EL (cell line): ENCODE results near the gene NACC2.
"Not testable (repeated sequence)": the region's sequence is repeated elsewhere in the genome, so short reads cannot be mapped to it uniquely, and the experiment has no call there.

Source experiments
- DNase-seq: peaks from one replicate; pipeline ENCODE4 v3.0.0-alpha.2; 2016

Gene NACC2

GRCh38 chr9:136109351-136110081 lies 14.4 kb upstream of the NACC2 start:
- peak; percentile 93 for DNase-seq

DNA sequence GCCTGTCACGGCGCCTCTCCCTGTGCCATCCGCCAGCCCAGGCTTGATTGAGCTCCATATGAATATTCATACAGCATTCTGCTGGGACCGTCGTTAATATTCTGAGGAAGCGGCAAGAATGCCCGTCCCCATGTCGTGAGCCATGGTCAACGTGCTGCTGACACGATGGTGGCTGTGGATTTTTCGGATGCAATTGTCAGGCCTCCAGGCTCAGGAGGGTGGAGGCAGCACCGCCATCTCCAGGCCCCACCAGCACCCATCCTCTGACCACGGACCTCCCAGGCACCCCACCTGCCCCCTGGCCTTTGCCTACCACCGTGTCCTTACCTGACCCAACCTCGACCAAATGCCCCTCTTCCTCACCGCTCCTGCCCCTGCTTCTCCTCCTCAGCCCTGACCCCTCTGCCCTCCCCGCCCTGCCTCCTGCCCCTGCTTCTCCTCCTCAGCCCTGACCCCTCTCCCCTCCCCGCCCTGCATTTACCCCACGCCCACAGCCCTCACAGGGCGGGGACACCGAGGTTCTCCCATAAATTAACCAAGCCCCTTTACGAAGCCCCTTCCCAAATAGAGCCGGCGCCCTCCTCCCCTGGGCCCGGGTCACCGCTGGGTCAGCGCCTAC lies 13.7 kb upstream of the NACC2 start:
- DNase-seq, result no peak

DNA sequence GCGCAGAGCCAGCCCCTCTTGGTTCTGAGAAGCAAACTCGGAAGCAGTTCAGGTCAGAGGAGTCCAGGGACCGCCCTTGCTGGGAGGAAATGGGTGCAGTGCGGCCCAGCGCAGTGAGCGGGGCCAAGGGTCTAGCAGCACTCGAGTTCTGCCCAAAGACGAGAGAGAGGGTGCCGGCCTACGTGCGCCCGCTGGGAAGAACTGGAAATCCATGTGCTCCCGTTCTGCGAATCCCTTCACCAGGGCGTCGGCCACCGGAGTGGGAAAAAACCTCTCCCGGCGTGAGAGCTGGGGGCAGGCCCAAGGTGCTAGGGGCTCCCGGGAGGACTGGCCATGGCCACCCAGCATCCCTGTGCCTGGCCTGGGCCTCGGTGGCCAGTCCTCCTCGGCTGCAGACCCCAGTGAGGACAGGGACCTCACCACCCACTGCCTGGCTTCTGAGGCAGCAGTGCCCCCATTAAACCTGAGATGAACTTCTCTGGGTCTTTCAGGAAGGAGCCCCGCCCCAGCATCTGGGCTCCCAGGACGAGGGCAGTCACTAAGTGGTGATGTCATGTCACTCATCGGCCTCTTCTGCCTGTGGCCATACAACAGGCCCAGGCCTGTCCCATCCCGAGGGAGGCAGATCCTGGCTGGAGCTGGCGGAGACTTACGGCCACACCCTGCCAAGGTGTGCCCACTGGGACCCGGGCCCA lies 13.0 kb upstream of the NACC2 start:
- DNase-seq, result no peak

DNA sequence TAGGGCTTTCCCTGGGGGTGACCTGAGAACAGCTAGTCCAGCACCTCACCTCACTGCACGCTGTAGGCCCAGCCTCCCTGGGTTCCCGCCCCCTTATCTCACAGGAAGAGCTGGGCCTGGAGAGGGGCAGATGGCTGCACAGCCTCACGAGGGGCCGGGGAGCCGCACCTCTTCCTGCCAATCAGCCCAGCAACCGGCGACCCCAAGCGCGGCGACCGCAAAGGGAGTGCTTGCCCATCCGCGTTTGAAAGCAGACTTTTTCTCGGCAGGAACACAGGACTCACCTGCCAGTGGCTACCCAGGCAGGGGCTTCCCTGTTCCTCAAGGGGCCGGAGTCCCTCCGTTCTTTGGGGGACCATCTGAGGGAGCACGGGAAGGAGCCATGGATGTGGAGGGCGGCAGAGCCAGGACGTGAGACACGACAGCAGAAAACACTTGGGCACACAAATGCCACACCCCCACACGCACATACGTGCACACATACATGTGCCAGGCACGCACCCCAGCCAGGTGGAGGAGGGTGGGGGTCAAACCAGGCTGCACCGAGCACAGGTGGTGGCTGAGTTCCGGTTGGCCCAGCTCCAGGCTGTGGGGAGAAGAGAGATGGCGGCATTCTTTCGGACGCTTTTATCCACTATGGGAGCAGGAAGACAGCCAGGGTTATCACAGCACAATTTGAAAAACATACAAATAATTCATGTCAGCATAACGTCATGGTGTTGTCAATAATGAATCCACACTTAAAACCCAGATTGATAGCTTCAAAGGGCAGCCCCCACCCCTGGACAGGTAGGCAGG lies 12.3 kb upstream of the NACC2 start:
- no peak for DNase-seq

GRCh38 chr9:136105398-136106135 lies 10.5 kb upstream of the NACC2 start:
- DNase-seq, result peak; percentile 48

DNA sequence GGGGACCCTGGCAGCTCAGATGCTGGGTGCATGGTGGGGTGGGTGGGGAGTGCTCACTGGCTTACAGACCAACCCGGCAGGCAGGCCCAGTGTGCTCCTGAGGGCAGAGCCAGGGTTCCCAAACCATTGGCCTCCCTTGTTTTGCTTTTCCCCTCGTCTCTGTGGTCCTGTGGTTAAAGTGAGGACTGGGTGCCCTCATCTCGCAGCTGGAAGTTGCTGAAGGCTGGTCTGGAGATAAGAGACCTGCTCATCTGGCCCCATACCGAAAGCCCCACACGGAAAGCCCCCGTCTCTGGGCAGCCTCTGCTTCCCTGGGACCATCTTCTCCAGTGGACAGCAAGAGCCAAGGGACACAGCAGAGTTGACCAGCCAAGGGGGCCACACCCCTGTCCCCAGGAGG lies 9.8 kb upstream of the NACC2 start:
- DNase-seq, result no peak

GRCh38 chr9:136104488-136104800 lies 9.4 kb upstream of the NACC2 start:
- no peak for DNase-seq

- no peak for DNase-seq
Observed at GRCh38 chr9:136103651-136104487, 8.8 kb upstream of the NACC2 start.

- DNase-seq, result not testable (repeated sequence)
Observed at GRCh38 chr9:136101615-136102074, 6.6 kb upstream of the NACC2 start.

- no peak for DNase-seq
Observed at GRCh38 chr9:136100700-136101614, 5.9 kb upstream of the NACC2 start.

DNA sequence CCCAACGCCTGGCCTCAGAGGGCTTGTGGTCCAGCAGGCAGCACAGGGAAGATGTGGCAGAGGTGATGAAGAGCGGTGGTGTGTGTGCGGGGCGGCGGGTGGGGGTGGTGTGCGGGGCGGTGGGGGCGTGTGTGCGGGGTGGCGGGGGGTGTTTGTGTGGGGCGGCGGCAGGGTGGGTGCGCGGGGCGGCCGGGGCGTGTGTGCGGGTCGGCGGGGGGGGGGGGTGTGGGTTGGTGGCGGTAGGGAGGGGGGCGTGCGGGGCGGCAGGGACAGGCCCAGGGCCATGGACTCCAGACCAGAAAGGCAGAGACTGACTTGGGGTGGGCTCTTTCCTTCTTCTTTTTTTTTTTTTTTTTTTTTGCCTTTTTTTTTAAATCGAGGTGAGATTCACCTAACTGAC lies 4.5 kb upstream of the NACC2 start:
- DNase-seq, result no peak

GRCh38 chr9:136098844-136099243 lies 3.8 kb upstream of the NACC2 start:
- DNase-seq, result no peak

GRCh38 chr9:136098210-136098609 lies 3.1 kb upstream of the NACC2 start:
- DNase-seq, result no peak

DNA sequence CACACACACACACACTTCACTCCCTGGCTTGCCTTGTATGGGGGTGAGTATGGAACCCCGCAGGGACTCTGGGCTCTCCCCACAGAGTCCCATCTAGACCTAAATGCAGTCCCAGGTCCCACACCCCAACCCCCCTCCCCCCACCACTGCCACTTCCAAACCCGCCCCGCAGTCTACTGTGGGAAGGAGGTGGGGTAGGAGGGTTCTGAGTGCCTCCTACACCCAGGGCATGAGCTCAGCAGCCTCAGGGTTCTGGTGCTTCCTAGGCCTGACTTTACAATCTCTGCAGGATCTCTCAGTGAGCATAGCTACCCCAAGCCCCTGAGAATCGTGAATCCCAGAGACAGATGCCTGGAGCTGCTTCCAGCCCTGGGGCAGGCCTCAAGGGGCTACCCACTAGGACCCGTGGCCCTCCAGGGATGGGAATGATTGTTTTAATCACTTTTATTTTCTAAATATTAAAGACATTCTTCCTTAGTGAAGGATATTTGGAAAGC lies 1.5 kb upstream of the NACC2 start:
- DNase-seq, result no peak

DNA sequence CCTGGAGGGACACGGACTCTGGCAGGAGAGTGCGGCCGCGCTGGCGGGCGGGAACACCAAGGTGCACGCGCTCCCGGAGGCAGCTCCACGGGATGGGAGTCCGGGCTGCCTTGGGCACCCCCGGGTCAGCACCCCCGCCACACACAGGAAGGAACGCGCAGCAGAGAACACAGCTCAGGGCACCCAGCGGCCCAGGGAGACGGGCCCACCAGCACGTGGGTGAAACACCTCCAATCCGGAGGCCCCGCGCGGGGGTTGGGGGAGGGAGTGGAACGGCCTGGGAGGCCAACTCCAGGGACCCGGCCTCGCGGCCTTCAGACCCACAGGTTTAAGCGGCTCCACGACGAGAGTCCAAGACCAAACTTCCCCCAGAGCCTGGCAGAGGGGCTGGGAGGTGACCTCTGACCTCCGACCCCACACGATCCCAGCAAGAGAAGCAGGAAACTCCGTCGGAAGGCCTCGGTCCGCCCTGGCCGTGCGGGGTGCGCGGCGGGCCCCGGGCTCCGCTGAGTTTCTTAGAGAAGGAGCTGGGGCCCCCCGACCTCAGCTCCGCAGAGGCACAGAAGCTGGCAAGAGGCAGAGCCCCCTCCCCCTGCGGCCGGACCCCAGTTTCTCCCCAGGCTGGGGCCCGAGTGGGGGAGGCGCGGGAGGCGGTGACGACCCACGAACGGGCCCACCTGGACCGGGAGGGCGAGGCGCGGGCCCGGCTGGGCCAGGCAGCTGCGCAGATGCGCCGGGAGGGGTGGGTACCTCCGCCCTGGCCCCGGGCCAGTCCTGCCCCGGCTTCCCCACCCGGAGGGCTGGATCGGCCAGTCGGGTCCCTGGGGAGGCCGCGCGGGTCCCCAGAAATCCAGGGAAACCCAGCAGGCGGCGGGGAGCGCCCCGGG lies 851 bp downstream of the NACC2 start:
- DNase-seq, result peak; percentile 69

DNA sequence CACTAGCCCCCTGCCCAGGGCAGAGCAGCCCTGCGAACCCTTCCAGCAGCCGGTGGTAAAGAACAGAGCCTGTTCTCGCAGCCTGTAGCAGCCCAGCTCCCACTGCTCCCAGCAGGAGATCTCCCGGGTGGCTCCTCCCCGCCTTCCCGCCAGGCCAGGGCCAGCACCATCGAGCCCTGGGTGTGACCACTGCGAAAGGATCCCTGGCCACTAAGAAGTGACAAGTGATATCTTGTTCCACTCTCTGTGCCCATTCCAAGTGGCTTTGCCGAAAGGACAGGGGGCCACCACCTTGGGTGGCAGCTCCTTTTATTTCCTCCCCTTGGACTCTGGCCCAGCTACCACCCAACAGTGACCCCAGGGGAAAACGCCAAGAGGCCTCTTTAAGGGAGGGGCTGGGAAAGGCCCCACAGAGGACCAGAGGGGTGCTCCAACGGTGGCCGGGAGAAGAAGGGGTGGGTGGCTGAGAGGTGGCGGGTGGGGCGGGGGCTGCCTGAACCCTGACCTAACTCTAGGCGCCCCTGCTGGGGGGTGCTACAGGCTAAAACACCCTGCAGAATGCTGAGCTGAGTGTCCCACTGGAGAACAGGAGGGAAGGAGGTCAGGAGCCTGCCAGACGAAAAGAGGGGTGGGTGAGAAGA lies 1.6 kb downstream of the NACC2 start:
- DNase-seq, result peak; percentile 28

DNA sequence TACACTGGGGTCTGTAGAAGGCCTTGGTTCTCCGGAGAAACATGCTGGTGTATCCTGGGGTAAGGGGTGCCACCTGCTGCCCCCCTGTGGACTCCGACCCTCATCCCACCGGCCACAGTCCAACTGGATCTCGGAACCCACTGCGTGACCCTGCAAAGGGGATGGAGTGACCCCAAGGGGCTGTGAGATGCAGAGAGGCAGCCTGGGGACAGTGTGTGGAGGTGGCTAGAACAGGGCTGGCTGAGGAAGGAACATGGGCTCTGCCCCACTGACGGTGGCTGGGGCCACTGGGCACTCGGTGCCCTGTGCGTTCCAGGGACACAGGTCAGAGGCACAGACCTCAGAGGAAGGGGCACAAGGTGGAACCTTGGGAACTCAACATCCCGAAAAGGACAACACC lies 2.3 kb downstream of the NACC2 start:
- DNase-seq, result no peak

GRCh38 chr9:136092353-136092650 lies 2.8 kb downstream of the NACC2 start:
- DNase-seq, result no peak
